OCI-LY7 (cell line): ENCODE measurements around the gene ZMIZ1.
A peak's percentile ranks its signal among the peaks of the same experiment; 100 is the strongest.

Experiments used
- EZH2phosphoT487 ChIP-seq: fragments of 200-600 bp; sonication (generic); IDR thresholded peaks from 2 replicates; pipeline ENCODE4 v1.6.1; 2018; ENCODE audit warnings: low read depth, borderline replicate concordance, mild to moderate bottlenecking, mixed run types, antibody characterized with exemption, low read length, moderate library complexity, mixed read lengths
- TF ChIP-seq, protein P1 (sequence below): fragments of 200-600 bp; sonication (generic); conservative IDR thresholded peaks from 2 replicates; pipeline ENCODE4 v1.5.1; 2014; ENCODE audit warnings: mild to moderate bottlenecking, antibody characterized with exemption, low read length, moderate library complexity, mixed read lengths

DNA sequence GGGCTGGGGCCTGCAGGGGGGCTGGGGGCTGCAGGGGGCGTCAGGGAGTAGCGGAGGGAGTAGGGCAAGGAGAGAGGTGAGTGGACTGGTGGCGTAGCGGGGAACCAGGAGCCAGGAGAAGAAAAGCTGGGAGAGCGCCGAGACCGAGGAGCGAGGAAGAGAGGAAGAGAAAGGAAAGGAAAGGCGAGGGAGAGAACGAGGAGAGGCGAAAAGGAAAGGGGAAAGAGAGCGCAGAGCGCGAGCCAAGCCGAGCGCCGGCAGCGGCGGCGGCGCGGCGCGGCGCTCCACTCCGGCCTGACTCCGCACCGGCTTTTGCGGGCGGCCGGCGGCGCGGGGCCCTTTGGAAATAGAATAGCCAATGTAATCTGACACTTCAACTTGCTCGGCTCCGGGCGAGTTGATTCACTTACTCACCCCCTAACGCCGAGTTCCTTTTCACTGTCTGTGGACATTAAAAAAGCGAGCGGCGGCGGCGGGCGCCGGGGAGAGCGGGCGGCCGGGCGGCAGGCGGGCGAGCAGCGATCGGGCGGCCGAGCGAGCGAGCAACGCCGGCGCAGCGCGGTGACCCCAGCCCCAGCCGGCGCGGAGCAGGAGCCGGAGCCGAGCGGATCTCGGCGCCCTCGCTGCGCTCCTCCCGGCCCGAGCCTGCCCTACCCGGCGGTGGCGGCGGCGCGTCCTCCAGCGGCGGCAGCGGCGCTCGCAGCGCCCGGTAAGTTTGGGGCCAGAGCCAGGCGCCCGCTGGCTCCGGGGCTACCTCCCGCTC, at the start of gene ZMIZ1:
- TF ChIP-seq, protein P1, sequence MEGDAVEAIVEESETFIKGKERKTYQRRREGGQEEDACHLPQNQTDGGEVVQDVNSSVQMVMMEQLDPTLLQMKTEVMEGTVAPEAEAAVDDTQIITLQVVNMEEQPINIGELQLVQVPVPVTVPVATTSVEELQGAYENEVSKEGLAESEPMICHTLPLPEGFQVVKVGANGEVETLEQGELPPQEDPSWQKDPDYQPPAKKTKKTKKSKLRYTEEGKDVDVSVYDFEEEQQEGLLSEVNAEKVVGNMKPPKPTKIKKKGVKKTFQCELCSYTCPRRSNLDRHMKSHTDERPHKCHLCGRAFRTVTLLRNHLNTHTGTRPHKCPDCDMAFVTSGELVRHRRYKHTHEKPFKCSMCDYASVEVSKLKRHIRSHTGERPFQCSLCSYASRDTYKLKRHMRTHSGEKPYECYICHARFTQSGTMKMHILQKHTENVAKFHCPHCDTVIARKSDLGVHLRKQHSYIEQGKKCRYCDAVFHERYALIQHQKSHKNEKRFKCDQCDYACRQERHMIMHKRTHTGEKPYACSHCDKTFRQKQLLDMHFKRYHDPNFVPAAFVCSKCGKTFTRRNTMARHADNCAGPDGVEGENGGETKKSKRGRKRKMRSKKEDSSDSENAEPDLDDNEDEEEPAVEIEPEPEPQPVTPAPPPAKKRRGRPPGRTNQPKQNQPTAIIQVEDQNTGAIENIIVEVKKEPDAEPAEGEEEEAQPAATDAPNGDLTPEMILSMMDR: peak; percentile 47
- TF ChIP-seq EZH2phosphoT487: no peak
